ENCODE results near the gene MYO10. TPM values are rescaled to one million over a fixed set of nuclear protein-coding genes. Genes with fewer than 3 reads are reported as not detected.

MYO10 gene
- total and polyA plus RNA-seq, 2 experiments from 2014 or later = 119 to 276 TPM

DNA sequence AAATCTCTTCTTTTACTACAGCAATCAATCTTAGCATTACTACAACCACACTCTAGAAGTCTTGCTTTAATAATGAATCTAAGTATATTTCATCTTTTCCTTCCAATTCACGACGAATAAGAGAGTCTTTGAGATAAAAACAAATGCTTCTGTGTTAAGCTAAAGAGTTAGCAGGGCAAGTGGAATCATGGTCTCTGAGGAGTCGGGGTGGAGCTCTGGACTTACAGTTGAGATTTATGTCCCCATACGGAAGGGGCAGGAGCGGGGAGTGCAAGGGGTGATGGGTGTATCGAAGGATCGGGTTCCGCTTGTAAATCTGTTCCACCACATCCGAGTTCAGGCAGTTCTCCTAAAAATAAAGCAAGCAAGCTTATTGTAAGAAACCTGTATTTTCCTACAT, 260.3 kb downstream of the MYO10 start (continued):
- TF ChIP-seq, protein P1, sequence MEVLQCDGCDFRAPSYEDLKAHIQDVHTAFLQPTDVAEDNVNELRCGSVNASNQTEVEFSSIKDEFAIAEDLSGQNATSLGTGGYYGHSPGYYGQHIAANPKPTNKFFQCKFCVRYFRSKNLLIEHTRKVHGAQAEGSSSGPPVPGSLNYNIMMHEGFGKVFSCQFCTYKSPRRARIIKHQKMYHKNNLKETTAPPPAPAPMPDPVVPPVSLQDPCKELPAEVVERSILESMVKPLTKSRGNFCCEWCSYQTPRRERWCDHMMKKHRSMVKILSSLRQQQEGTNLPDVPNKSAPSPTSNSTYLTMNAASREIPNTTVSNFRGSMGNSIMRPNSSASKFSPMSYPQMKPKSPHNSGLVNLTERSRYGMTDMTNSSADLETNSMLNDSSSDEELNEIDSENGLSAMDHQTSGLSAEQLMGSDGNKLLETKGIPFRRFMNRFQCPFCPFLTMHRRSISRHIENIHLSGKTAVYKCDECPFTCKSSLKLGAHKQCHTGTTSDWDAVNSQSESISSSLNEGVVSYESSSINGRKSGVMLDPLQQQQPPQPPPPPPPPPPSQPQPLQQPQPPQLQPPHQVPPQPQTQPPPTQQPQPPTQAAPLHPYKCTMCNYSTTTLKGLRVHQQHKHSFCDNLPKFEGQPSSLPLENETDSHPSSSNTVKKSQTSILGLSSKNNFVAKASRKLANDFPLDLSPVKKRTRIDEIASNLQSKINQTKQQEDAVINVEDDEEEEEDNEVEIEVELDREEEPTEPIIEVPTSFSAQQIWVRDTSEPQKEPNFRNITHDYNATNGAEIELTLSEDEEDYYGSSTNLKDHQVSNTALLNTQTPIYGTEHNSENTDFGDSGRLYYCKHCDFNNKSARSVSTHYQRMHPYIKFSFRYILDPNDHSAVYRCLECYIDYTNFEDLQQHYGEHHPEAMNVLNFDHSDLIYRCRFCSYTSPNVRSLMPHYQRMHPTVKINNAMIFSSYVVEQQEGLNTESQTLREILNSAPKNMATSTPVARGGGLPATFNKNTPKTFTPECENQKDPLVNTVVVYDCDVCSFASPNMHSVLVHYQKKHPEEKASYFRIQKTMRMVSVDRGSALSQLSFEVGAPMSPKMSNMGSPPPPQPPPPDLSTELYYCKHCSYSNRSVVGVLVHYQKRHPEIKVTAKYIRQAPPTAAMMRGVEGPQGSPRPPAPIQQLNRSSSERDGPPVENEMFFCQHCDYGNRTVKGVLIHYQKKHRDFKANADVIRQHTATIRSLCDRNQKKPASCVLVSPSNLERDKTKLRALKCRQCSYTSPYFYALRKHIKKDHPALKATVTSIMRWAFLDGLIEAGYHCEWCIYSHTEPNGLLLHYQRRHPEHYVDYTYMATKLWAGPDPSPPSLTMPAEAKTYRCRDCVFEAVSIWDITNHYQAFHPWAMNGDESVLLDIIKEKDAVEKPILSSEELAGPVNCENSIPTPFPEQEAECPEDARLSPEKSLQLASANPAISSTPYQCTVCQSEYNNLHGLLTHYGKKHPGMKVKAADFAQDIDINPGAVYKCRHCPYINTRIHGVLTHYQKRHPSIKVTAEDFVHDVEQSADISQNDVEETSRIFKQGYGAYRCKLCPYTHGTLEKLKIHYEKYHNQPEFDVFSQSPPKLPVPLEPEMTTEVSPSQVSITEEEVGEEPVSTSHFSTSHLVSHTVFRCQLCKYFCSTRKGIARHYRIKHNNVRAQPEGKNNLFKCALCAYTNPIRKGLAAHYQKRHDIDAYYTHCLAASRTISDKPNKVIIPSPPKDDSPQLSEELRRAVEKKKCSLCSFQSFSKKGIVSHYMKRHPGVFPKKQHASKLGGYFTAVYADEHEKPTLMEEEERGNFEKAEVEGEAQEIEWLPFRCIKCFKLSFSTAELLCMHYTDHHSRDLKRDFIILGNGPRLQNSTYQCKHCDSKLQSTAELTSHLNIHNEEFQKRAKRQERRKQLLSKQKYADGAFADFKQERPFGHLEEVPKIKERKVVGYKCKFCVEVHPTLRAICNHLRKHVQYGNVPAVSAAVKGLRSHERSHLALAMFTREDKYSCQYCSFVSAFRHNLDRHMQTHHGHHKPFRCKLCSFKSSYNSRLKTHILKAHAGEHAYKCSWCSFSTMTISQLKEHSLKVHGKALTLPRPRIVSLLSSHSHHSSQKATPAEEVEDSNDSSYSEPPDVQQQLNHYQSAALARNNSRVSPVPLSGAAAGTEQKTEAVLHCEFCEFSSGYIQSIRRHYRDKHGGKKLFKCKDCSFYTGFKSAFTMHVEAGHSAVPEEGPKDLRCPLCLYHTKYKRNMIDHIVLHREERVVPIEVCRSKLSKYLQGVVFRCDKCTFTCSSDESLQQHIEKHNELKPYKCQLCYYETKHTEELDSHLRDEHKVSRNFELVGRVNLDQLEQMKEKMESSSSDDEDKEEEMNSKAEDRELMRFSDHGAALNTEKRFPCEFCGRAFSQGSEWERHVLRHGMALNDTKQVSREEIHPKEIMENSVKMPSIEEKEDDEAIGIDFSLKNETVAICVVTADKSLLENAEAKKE (CRISPR knock-in tag; IDR thresholded peaks at IDR 0.05) = no peak

DNA sequence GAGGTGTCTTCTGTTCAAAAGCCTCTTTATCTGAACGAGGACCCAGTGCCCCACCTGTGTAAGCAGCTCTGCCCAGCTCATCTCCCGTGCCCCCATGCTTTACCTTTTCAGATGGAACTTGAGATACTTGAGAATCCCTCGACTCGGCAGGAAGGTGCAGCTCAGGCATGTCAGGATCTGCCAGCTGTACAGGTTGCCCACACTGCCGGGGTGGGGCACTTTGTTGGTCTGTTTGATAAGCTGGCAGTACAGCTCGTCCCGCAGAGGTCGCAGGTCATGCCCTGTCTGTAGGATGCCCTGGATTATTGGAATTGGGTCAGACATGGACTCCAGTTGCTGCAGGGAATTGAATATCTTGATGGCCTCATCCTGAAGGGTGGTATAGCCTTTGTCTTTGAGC, 261.3 kb downstream of the MYO10 start:
- peaks cover 97% of the 10 kb centered on the region for H3K36me3 Mint-ChIP-seq (ENCODE audit: low read depth)
- no peak overlapping the region for H2AFZ ChIP-seq
- H3K4me2 ChIP-seq = no peak overlapping the region
- H3K9me3 Mint-ChIP-seq = no peaks in the 10 kb centered on the region
- peaks cover 3% of the 10 kb centered on the region; the same call in 1 of the 2 replicates for H3K79me2 ChIP-seq (replicated peaks; ENCODE audit: insufficient read depth)
- H4K20me1 ChIP-seq (replicated peaks; ENCODE audit: insufficient read depth) = peaks cover 4% of the 10 kb centered on the region
- H3K27ac Mint-ChIP-seq = no peak overlapping the region
- no peak overlapping the region for H3K4me3 Mint-ChIP-seq
- no peak overlapping the region for H3K27ac ChIP-seq (ENCODE audit: low read depth)
- no peaks in the 10 kb centered on the region for H3K4me1 Mint-ChIP-seq
- no peak for ATAC-seq
- H3K9me2 ChIP-seq (ENCODE audit: insufficient read depth) = no peaks in the 10 kb centered on the region
- DNase-seq (ENCODE audit: low spot score) = no peak
- no peaks in the 10 kb centered on the region for H3K4me1 ChIP-seq (ENCODE audit: insufficient read depth)
- 0 out of 2 replicates have a peak, but pooled peaks cover 22% of the 10 kb centered on the region for H3F3A ChIP-seq (replicated peaks; ENCODE audit: low read depth)
- H3K36me3 ChIP-seq (ENCODE audit: insufficient read depth) = peaks cover 95% of the 10 kb centered on the region
- H3K4me3 ChIP-seq = no peak overlapping the region
- H3K27me3 ChIP-seq (ENCODE audit: insufficient read depth) = no peaks in the 10 kb centered on the region
- H3K27me3 Mint-ChIP-seq (ENCODE audit: insufficient read depth, low read depth, poor library complexity) = peaks cover 2% of the 10 kb centered on the region
- TF ChIP-seq EZH2phosphoT487 (IDR thresholded peaks at IDR 0.05; ENCODE audit: unreplicated experiment) = no peak
- TF ChIP-seq NANOG (IDR thresholded peaks at IDR 0.05; ENCODE audit: borderline replicate concordance) = no peak
- TF ChIP-seq JUNB (IDR thresholded peaks at IDR 0.05; ENCODE audit: unreplicated experiment) = no peak
- TF ChIP-seq, protein P2, sequence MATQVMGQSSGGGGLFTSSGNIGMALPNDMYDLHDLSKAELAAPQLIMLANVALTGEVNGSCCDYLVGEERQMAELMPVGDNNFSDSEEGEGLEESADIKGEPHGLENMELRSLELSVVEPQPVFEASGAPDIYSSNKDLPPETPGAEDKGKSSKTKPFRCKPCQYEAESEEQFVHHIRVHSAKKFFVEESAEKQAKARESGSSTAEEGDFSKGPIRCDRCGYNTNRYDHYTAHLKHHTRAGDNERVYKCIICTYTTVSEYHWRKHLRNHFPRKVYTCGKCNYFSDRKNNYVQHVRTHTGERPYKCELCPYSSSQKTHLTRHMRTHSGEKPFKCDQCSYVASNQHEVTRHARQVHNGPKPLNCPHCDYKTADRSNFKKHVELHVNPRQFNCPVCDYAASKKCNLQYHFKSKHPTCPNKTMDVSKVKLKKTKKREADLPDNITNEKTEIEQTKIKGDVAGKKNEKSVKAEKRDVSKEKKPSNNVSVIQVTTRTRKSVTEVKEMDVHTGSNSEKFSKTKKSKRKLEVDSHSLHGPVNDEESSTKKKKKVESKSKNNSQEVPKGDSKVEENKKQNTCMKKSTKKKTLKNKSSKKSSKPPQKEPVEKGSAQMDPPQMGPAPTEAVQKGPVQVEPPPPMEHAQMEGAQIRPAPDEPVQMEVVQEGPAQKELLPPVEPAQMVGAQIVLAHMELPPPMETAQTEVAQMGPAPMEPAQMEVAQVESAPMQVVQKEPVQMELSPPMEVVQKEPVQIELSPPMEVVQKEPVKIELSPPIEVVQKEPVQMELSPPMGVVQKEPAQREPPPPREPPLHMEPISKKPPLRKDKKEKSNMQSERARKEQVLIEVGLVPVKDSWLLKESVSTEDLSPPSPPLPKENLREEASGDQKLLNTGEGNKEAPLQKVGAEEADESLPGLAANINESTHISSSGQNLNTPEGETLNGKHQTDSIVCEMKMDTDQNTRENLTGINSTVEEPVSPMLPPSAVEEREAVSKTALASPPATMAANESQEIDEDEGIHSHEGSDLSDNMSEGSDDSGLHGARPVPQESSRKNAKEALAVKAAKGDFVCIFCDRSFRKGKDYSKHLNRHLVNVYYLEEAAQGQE (IDR thresholded peaks at IDR 0.05; ENCODE audit: unreplicated experiment) = no peak
- TF ChIP-seq, protein P1 (CRISPR knock-in tag; IDR thresholded peaks at IDR 0.05) = no peak
- no peak for TF ChIP-seq CREB1 (CRISPR knock-in tag; IDR thresholded peaks at IDR 0.05; ENCODE audit: low read depth)

All from GM23338 (cell line).